GM21723 (cell line): ENCODE results near the gene ZNF692.
"Not testable (repeated sequence)": the region's sequence is repeated elsewhere in the genome, so short reads cannot be mapped to it uniquely, and the experiment has no call there.

Experiments used
- ATAC-seq: cut with Tn5 transposase; IDR thresholded peaks from one replicate; pipeline ENCODE4 v1.9.1; 2021; ENCODE audit warnings: mild to moderate bottlenecking, moderate library complexity; ENCODE audit not compliant: unreplicated experiment

Gene ZNF692

DNA sequence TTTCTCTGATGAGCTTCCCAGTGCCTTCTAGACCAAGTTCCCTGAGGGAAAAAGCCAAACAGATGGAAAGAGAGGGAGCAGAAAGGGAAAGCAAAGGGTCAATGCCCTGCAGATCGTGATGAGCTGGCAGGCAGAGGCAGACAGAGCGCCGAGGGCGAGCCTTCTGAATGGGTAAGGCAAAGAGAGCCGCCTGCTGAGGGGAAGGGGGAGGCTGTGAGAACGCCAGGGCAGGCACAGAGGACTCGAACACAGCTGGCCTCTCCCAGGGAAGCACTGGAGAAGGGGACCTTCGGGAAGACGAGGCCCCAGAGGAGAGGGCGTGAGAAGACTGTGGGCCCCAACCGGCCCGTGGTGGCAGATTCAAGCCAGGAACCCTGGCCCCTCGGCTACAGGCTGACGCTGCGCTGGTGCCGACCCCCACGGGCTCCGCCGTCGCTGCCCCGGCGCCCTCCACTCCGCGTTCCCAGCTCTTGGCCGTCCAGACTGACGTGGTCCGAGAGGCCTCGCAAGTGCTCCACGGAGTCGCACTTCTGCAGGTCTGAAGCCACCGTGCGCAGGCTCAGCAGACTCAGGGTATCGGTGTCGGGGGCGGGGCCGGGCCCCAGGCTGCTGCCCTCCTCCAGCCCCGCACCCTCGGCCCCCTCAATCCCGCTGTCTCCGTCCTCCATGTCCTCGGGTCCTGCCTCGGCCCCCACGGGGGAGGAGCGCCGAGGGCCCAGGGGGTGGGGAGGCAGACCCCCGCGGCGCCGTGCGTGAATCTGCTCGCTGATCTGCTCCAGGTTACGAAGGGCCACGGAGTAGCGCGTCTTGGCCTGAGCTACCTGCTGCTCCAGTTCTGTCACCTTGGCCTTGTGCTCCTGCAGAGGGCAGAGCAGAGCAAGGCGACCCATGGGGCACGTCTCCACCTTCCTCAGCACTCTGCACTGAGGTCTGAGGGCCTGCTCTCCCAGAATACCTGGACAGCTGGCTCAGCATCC lies 47.1 kb downstream of the ZNF692 start:
- no peak for ATAC-seq

DNA sequence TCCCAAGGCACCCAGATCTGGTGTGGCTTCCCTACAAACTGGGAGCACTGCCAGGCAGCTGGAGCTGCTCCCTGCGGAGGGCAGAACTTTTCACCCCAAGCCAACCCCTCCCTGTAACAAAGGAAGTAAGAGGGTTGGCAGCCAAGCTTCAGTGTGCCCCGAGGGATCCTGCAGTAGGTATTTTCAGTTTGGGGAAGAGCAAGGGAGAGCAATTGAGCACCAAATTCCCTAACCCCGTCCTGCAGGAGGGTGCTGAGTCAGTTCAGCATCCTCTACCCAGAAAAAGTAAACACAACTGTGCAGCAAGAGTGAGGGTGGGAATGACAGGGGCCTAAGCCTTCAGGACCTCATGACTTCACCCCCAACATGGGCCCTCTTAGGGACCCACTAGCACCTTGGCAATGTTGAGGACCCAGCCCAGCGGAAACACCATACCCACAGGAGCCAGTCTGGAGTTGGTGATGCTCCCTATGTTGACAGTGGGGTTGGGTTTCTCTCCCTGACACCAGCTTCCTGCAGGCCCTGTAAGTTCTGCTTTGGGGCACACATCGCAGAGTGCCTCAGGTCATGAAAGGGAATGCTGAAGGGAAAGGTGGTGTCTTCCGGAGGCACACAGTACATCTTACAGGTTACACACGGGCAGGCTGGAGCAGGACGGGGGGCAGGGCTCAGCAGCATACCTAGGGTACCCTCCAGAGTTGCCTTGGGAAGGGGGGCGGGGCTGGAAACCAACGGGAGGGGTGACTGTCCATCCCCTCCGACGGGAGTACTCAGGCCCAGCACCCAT lies 48.0 kb downstream of the ZNF692 start:
- no peak for ATAC-seq

DNA sequence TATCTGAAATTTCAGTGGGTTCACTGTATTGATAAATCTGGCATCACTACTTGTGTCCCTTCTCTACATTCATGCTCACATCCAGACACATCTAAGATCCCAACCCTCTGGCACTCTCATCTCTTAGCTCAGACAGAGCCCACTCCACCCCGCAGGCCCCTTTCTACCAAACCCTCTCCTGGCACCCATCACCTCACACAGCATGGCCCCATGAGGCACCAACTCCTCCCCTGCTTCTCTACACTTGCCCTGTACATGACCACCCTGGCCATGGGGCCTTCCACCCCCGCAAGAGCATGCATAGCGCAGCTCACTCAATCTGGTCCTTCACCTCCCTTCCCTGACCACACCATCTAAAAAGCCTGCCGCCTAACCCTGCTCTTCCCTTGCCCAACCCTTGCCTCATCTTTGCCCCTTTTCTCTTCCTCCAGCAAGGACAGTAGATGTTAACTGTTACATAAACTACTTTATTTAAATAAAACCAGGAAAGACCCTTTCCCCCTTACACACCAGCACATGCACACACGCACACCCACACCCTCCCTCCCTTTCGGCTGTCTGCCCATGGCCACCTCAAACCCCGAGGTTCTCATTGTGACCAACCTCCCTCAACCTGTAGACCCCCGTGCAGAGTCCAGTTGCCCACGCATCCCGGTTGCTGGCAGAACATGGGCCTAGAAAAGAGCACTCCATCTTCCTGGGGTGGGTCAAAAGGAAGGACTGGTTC lies 48.7 kb downstream of the ZNF692 start:
- ATAC-seq: no peak

DNA sequence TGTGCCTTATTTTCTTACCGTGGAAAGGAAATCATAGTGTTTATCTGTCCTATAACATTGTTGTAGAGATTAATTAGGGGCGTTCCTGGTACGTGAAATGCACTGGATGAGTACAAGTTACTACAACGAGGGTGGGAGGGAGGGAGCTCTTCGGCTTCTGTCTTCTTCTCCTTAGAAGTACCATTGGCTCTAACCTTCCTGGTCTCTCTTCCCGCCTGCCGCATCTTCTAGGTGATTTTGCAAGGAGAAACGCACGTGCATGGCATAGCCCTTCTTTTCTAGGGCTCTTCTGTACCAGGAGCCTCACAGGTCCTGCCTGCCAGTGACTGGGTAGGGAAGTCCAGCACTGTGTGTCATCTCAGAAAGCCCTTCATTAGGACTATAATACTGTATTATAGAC lies 50.0 kb downstream of the ZNF692 start:
- ATAC-seq: no peak

DNA sequence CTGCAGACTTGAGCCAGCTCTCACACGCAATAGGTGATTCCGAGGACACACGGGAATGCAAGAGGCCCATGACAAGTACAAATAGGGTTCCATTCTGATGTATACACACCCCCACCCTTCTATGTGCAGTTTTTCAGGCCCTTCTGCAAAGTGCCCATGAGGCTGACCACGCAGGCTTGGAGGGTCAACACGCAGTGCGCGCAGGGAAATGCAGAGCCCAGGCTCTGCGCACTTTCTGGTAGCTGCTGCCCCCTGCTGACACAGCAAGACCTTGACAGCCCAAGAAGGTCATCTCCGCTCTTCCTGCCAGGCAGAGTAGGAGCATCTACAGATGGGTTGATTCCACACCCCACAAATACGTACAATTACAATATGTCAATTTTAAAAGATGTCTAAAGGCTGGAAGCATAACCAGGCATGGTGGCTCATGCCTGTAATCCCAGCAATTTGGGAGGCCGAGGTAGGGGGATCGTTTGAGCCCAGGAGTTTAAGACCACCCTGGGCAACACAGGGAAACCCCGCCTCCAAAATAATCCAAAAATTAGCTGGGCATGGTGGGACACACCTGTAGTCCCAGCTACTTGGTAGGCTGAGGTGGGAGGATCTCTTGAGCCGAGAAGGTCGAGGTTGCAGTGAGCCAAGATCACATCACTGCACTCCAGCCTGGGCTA lies 51.7 kb downstream of the ZNF692 start:
- peak; percentile 46 for ATAC-seq

DNA sequence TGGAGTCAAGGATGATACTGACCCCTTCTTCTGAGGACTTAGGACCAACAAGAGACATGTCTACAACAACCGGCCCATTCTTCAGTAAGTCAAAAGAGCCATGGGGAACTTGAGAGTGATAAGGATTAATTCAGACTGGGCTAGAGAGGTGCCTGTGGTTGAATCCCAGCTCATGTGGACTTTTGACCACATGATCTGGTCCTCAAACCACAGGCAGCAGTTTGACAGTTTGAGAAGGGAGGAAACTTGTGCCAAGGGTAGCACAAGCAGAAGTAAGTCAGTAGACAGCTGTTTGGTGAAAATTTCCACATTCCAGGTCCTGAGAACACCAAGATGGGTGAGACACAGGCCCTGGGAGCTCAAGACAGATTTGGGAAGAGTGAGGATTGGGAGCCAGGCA lies 53.0 kb downstream of the ZNF692 start:
- ATAC-seq: no peak

DNA sequence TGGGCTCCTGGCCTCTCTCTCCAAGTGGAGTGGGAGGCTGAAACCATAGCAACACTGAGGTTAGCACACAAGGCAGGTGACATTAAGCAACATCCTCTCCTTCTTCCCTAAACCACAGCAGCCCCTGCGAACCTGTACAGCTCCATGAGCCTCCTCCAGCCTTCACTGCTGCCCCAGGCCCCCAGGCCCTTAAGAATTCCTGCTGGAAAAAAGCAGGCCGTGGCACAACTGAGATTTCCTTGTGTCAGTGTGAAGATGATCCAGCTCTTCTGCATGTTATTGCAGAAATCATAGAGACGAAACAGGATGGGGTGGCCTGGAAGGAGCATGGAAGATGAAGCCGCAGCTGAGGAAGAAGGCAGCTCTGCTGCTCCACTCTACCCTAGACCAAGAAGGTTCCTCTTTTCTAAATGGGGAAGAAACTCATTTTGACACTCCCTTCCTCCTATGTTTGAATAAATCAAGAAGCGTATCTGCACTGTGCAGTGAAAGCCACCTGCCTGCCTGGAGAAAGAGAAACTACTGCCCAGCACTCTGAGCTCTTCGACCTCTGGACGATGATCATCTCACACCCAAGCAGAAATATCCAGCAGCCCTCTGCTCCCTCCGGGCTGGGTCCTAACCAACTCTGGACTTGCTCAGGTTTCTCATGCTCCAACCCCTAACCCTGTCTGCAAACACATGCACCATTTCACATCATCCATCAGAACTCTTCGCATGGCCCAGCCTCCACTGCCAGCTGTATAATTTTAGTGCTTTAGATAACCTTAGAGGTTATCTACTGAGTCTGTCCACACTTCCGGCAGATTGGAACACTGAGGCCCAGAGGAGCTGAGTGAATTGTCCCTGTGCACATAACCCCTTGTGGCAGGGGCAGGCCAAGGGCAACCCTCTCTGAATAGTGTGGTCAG lies 53.9 kb downstream of the ZNF692 start:
- ATAC-seq: peak; percentile 94

DNA sequence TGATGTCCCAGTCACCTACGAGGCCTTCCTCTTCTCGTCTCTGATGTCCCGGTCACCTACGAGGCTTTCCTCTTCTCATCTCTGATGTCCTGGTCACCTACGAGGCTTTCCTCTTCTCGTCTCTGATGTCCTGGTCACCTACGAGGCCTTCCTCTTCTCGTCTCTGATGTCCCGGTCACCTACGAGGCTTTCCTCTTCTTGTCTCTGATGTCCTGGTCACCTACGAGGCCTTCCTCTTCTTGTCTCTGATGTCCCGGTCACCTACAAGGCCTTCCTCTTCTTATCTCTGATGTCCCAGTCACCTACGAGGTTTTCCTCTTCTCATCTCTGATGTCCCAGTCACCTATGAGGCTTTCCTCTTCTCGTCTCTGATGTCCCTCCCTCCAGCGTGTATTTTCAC lies 55.4 kb downstream of the ZNF692 start:
- ATAC-seq: not testable (repeated sequence)

DNA sequence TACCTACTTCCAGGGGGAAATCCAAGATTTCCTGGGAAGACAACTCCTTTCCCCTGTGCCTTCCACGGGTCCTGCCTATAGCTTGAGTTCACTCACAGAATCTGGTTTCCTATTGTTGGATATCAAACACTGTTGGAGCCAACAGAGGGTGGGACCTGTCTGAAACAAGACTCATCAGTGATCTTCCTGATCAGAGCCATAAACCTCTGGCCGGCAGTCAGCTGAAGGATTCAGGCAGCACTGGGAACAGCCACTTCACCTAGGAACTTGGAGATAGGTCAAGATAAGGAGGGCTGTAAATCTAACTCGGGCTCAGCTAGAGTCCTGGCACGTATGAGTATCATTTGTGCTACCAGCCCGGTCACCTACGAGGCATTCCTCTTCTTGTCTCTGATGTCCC lies 56.4 kb downstream of the ZNF692 start:
- no peak for ATAC-seq

DNA sequence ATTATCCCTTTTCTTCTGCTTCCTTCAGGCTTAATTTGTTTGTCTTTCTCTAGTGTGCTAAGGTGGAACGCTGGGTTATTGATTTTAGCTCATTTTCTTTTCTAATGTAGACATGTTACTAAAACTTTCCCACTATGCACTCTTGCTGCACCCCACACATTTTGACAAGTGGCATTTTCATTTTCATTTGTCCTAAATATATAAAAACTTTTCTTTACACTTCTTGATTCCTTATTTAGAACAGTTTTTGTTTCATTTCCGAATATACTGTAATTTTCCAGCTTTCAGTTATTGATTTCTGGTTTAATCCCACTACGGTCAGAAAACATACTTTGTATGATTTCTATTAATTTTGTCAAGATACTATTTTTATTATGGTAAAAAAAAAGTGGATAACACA lies 58.4 kb downstream of the ZNF692 start:
- peak; percentile 40 for ATAC-seq
